ENCODE results near the gene SAXO2. TPM values are rescaled to one million over a fixed set of nuclear protein-coding genes. Genes with fewer than 3 reads are reported as not detected.
A peak's percentile ranks its signal among the peaks of the same experiment; 100 is the strongest.

The SAXO2 gene
- polyA plus RNA-seq, 3 donors = not detected

- Mint-ChIP-seq H3K4me1 (no peaks in the 10 kb centered on the region), H3K27me3 (ENCODE audit: low read depth in 3 of 3) (peaks cover 0 to 3% (median 2%) of the 10 kb centered on the region in 3 donors), H3K27ac (no peak overlapping the region), H3K4me3 (no peak overlapping the region), H3K9me3 (peaks cover 3 to 5% (median 4%) of the 10 kb centered on the region in 7 donors), H3K36me3 (no peaks in the 10 kb centered on the region)
- Histone ChIP-seq H3K9ac (ENCODE audit: insufficient read depth, low read length, poor library complexity, severe bottlenecking) (no peak overlapping the region), H2AFZ (ENCODE audit: insufficient read depth, low read depth, low read length, poor library complexity, severe bottlenecking) (no peak overlapping the region), H3K4me2 (replicated peaks; ENCODE audit: extremely low read depth, low read length, poor library complexity, severe bottlenecking) (no peak overlapping the region), H3K4me1 (ENCODE audit: control insufficient read depth in 1 of 2, insufficient read depth in 2 of 2, low read length in 2 of 2) (no peaks in the 10 kb centered on the region), H3K9me3 (replicated peaks in 1 of 2; ENCODE audit: control insufficient read depth in 1 of 2, insufficient read depth in 1 of 2, low read length in 2 of 2) (peaks cover 0 to 4% of the 10 kb centered on the region in 2 donors), H3K27ac (ENCODE audit: low read depth in 1 of 2, low read length in 2 of 2) (no peak overlapping the region), H4K20me1 (ENCODE audit: insufficient read depth, low read length) (no peaks in the 10 kb centered on the region), H3K4me3 (replicated peaks in 1 of 3; ENCODE audit: low read depth in 2 of 3, low read length in 3 of 3) (no peak overlapping the region), H3K79me2 (ENCODE audit: insufficient read depth, low read length) (no peaks in the 10 kb centered on the region), H3K27me3 (ENCODE audit: control insufficient read depth in 2 of 2, insufficient read depth in 2 of 2, low read length in 2 of 2) (no peaks in the 10 kb centered on the region), H3K36me3 (replicated peaks in 1 of 2; ENCODE audit: control insufficient read depth in 1 of 2, insufficient read depth in 2 of 2, low read length in 2 of 2) (no peaks in the 10 kb centered on the region)
- WGBS (ENCODE audit: insufficient coverage) = 96% methylated on average over 6 of the region's 7 CpGs
- TF ChIP-seq CTCF (IDR thresholded peaks at IDR 0.05) = no peak
- DNase-seq = no peak
- intact Hi-C loops (cut with micrococcal nuclease) = no loop called here
These were observed 43.0 kb downstream of the SAXO2 start for GRCh38 chr15:82305621-82306048.

GRCh38 chr15:82306791-82307713 is 44.4 kb downstream of the SAXO2 start:
- intact Hi-C loops (cut with micrococcal nuclease) = no loop called here
- Histone ChIP-seq H3K4me2 (replicated peaks; ENCODE audit: extremely low read depth, low read length, poor library complexity, severe bottlenecking) (no peak overlapping the region), H3K27ac (ENCODE audit: low read depth in 1 of 2, low read length in 2 of 2) (no peak overlapping the region), H3K9me3 (replicated peaks in 1 of 2; ENCODE audit: control insufficient read depth in 1 of 2, insufficient read depth in 1 of 2, low read length in 2 of 2) (peaks cover 0 to 4% of the 10 kb centered on the region in 2 donors), H3K4me3 (replicated peaks in 1 of 3; ENCODE audit: low read depth in 2 of 3, low read length in 3 of 3) (no peak overlapping the region), H3K79me2 (ENCODE audit: insufficient read depth, low read length) (no peaks in the 10 kb centered on the region), H2AFZ (ENCODE audit: insufficient read depth, low read depth, low read length, poor library complexity, severe bottlenecking) (no peak overlapping the region), H3K4me1 (ENCODE audit: control insufficient read depth in 1 of 2, insufficient read depth in 2 of 2, low read length in 2 of 2) (no peaks in the 10 kb centered on the region), H3K9ac (ENCODE audit: insufficient read depth, low read length, poor library complexity, severe bottlenecking) (no peak overlapping the region), H3K27me3 (ENCODE audit: control insufficient read depth in 2 of 2, insufficient read depth in 2 of 2, low read length in 2 of 2) (no peaks in the 10 kb centered on the region), H4K20me1 (ENCODE audit: insufficient read depth, low read length) (no peaks in the 10 kb centered on the region), H3K36me3 (replicated peaks in 1 of 2; ENCODE audit: control insufficient read depth in 1 of 2, insufficient read depth in 2 of 2, low read length in 2 of 2) (no peaks in the 10 kb centered on the region)
- TF ChIP-seq CTCF (IDR thresholded peaks at IDR 0.05) = no peak
- Mint-ChIP-seq H3K27ac (peak overlapping the region in 1 of 7 donors; percentile 4), H3K4me3 (no peak overlapping the region), H3K9me3 (peaks cover 4 to 9% (median 6%) of the 10 kb centered on the region in 7 donors), H3K4me1 (no peaks in the 10 kb centered on the region), H3K27me3 (ENCODE audit: low read depth in 3 of 3) (peaks cover 0 to 5% (median 2%) of the 10 kb centered on the region in 3 donors), H3K36me3 (no peaks in the 10 kb centered on the region)
- WGBS (ENCODE audit: insufficient coverage) = 92% methylated on average over 16 of the region's 16 CpGs
- DNase-seq = no peak
